Dendritic cell treated with granulocyte-macrophage colony-stimulating factor and Interleukin-4, amounts not matched to agents 40 ng/mL and 50 ng/mL, for 4 days (primary cell): ENCODE data around the gene BFSP1.

ENCODE experiments used
- H3K27ac Mint-ChIP-seq: one replicate; pipeline ENCODE4 v1.8.0; 2022; ENCODE audit warnings: mild to moderate bottlenecking, mixed read lengths
- H3K27me3 Mint-ChIP-seq: one replicate; pipeline ENCODE4 v1.8.0; 2022; ENCODE audit warnings: mild to moderate bottlenecking, mixed read lengths
- H3K36me3 Mint-ChIP-seq: one replicate; pipeline ENCODE4 v1.8.0; 2022; ENCODE audit warnings: low read depth, mixed read lengths
- H3K4me1 Mint-ChIP-seq: one replicate; pipeline ENCODE4 v1.8.0; 2022; ENCODE audit warnings: low read depth, mixed read lengths
- H3K4me3 Mint-ChIP-seq: one replicate; pipeline ENCODE4 v1.8.0; 2022; ENCODE audit warnings: mild to moderate bottlenecking, moderate library complexity, mixed read lengths
- H3K9me3 Mint-ChIP-seq: one replicate; pipeline ENCODE4 v1.8.0; 2022; ENCODE audit warnings: mixed read lengths
- intact Hi-C: fragments of 100-400 bp; cut with micrococcal nuclease; formaldehyde crosslinking; loops from one replicate; pipeline ENCODE4 v1.15.0; 2022

Gene BFSP1

GRCh38 chr20:17565169-17565845 lies 34.1 kb upstream of the BFSP1 start:
- Mint-ChIP-seq H3K9me3 (no peaks in the 10 kb centered on the region), H3K27me3 (peaks cover 26% of the 10 kb centered on the region), H3K4me1 (peaks cover 14% of the 10 kb centered on the region), H3K4me3 (no peak overlapping the region), H3K27ac (no peak overlapping the region), H3K36me3 (peaks cover 9% of the 10 kb centered on the region)
- intact Hi-C loops: no loop called here

GRCh38 chr20:17562804-17563305 lies 31.7 kb upstream of the BFSP1 start:
- no peak overlapping the region for H3K27ac Mint-ChIP-seq
- no peaks in the 10 kb centered on the region for H3K36me3 Mint-ChIP-seq
- peaks cover 14% of the 10 kb centered on the region for H3K27me3 Mint-ChIP-seq
- H3K4me1 Mint-ChIP-seq: peaks cover 12% of the 10 kb centered on the region
- H3K4me3 Mint-ChIP-seq: no peak overlapping the region
- no peaks in the 10 kb centered on the region for H3K9me3 Mint-ChIP-seq
- intact Hi-C loops: no loop called here

- H3K36me3 Mint-ChIP-seq: no peaks in the 10 kb centered on the region
- H3K27me3 Mint-ChIP-seq: peaks cover 3% of the 10 kb centered on the region
- no peaks in the 10 kb centered on the region for H3K9me3 Mint-ChIP-seq
- no peak overlapping the region for H3K27ac Mint-ChIP-seq
- intact Hi-C loops: no loop called here
- no peak overlapping the region for H3K4me3 Mint-ChIP-seq
- peaks cover 7% of the 10 kb centered on the region for H3K4me1 Mint-ChIP-seq
Observed at GRCh38 chr20:17560344-17561074, 29.3 kb upstream of the BFSP1 start.

- intact Hi-C loops: no loop called here
- Mint-ChIP-seq H3K9me3 (no peaks in the 10 kb centered on the region), H3K4me1 (peaks cover 7% of the 10 kb centered on the region), H3K4me3 (no peak overlapping the region), H3K36me3 (no peaks in the 10 kb centered on the region), H3K27ac (no peak overlapping the region), H3K27me3 (no peaks in the 10 kb centered on the region)
Observed at GRCh38 chr20:17559338-17559737, 28.2 kb upstream of the BFSP1 start.

- Mint-ChIP-seq H3K27me3 (no peaks in the 10 kb centered on the region), H3K27ac (peak overlapping the region; percentile 58), H3K4me1 (peaks cover 7% of the 10 kb centered on the region), H3K36me3 (no peaks in the 10 kb centered on the region), H3K9me3 (no peaks in the 10 kb centered on the region), H3K4me3 (no peak overlapping the region)
- intact Hi-C loops: no loop called here
Observed at GRCh38 chr20:17558941-17559304, 27.7 kb upstream of the BFSP1 start.

GRCh38 chr20:17558154-17558940 lies 27.2 kb upstream of the BFSP1 start:
- Mint-ChIP-seq H3K36me3 (no peaks in the 10 kb centered on the region), H3K4me3 (no peak overlapping the region), H3K27me3 (no peaks in the 10 kb centered on the region), H3K9me3 (no peaks in the 10 kb centered on the region), H3K27ac (peak overlapping the region; percentile 58), H3K4me1 (peaks cover 7% of the 10 kb centered on the region)
- intact Hi-C loops: no loop called here

GRCh38 chr20:17557675-17558006 lies 26.5 kb upstream of the BFSP1 start:
- peak overlapping the region; percentile 17 for H3K27ac Mint-ChIP-seq
- no peak overlapping the region for H3K4me3 Mint-ChIP-seq
- intact Hi-C loops: no loop called here

GRCh38 chr20:17556837-17557674 lies 25.9 kb upstream of the BFSP1 start:
- Mint-ChIP-seq H3K4me1 (peaks cover 7% of the 10 kb centered on the region), H3K9me3 (no peaks in the 10 kb centered on the region), H3K27me3 (no peaks in the 10 kb centered on the region), H3K36me3 (no peaks in the 10 kb centered on the region), H3K4me3 (no peak overlapping the region), H3K27ac (peak overlapping the region; percentile 17)
- intact Hi-C loops: no loop called here

More at GRCh38 chr20:17557675-17558006, 26.5 kb upstream of the BFSP1 start:
- Mint-ChIP-seq H3K4me1 (peaks cover 7% of the 10 kb centered on the region), H3K9me3 (no peaks in the 10 kb centered on the region), H3K36me3 (no peaks in the 10 kb centered on the region), H3K27me3 (no peaks in the 10 kb centered on the region)

- H3K36me3 Mint-ChIP-seq: no peaks in the 10 kb centered on the region
- H3K9me3 Mint-ChIP-seq: no peaks in the 10 kb centered on the region
- intact Hi-C loops: no loop called here
- H3K27me3 Mint-ChIP-seq: no peaks in the 10 kb centered on the region
- H3K4me3 Mint-ChIP-seq: no peak overlapping the region
- H3K4me1 Mint-ChIP-seq: peaks cover 7% of the 10 kb centered on the region
- no peak overlapping the region for H3K27ac Mint-ChIP-seq
Observed at GRCh38 chr20:17555106-17555505, 23.9 kb upstream of the BFSP1 start.

- Mint-ChIP-seq H3K4me1 (peaks cover under 1% of the 10 kb centered on the region), H3K27ac (no peak overlapping the region)
- intact Hi-C loops: no loop called here
Observed at GRCh38 chr20:17549131-17549530, 18.0 kb upstream of the BFSP1 start.

GRCh38 chr20:17545127-17545526 lies 13.9 kb upstream of the BFSP1 start:
- intact Hi-C loops: no loop called here
- Mint-ChIP-seq H3K27ac (no peak overlapping the region), H3K4me1 (peaks cover 13% of the 10 kb centered on the region), H3K27me3 (peaks cover 8% of the 10 kb centered on the region), H3K9me3 (no peaks in the 10 kb centered on the region), H3K4me3 (no peak overlapping the region), H3K36me3 (no peaks in the 10 kb centered on the region)

More at GRCh38 chr20:17549131-17549530, 18.0 kb upstream of the BFSP1 start:
- H3K36me3 Mint-ChIP-seq: no peaks in the 10 kb centered on the region
- H3K4me3 Mint-ChIP-seq: no peak overlapping the region
- H3K9me3 Mint-ChIP-seq: no peaks in the 10 kb centered on the region
- peaks cover 2% of the 10 kb centered on the region for H3K27me3 Mint-ChIP-seq

GRCh38 chr20:17543531-17544131 lies 12.5 kb upstream of the BFSP1 start:
- Mint-ChIP-seq H3K36me3 (no peaks in the 10 kb centered on the region), H3K27me3 (peaks cover 8% of the 10 kb centered on the region), H3K9me3 (no peaks in the 10 kb centered on the region), H3K4me1 (peaks cover 13% of the 10 kb centered on the region), H3K27ac (no peak overlapping the region), H3K4me3 (no peak overlapping the region)
- intact Hi-C loops: no loop called here

- no peaks in the 10 kb centered on the region for H3K9me3 Mint-ChIP-seq
- no peak overlapping the region for H3K27ac Mint-ChIP-seq
- H3K36me3 Mint-ChIP-seq: no peaks in the 10 kb centered on the region
- intact Hi-C loops: no loop called here
- H3K4me1 Mint-ChIP-seq: peaks cover 15% of the 10 kb centered on the region
- H3K4me3 Mint-ChIP-seq: no peak overlapping the region
- peaks cover 8% of the 10 kb centered on the region for H3K27me3 Mint-ChIP-seq
Observed at GRCh38 chr20:17542993-17543412, 11.8 kb upstream of the BFSP1 start.
